ENCODE measurements around the gene HSPH1. TPM values are rescaled to one million over a fixed set of nuclear protein-coding genes. Genes with fewer than 3 reads are reported as not detected.

The HSPH1 gene
- total RNA-seq, 1 donor from 2014 or later = 61.5 TPM

DNA sequence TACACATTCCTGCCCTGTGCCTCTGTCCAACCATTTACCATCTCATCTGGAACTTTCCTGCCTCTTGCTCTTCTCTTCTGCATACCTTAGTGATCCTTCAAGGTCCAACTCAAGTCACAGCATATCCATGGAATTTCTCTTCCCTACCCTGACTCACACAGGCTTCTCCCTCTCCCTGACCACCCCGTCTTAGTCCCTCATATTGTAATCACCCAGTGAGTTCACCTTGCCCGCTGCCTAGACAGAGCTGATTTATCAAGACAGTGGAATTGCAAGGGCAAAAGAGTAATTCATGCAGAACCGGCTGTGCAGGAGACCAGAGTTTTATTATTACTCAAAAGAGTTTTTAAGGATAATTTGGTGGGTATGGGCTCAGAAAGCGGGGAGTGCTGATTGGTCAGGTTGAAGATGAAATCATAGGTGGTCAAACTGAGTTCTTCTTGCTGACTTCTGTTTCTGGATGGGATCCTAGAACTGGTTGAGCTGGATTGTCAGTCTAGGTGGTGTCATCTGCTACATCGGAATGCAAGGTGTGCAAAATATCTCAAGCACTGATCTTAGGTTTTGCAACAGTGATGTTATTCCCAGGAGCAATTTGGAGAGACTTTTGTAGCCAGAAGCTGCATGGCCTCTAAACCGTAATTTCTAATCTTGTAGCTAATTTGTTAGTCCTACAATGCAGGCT, 67.2 kb downstream of the HSPH1 start:
- peak; percentile 55 for ATAC-seq

- peak; percentile 89 for ATAC-seq
Observed at GRCh38 chr13:31093145-31093885, 68.4 kb downstream of the HSPH1 start.

- peak; percentile 48 for ATAC-seq
Observed at GRCh38 chr13:31092646-31093045, 69.1 kb downstream of the HSPH1 start.

- no peak for ATAC-seq
Observed at GRCh38 chr13:31090961-31091624, 70.6 kb downstream of the HSPH1 start.

DNA sequence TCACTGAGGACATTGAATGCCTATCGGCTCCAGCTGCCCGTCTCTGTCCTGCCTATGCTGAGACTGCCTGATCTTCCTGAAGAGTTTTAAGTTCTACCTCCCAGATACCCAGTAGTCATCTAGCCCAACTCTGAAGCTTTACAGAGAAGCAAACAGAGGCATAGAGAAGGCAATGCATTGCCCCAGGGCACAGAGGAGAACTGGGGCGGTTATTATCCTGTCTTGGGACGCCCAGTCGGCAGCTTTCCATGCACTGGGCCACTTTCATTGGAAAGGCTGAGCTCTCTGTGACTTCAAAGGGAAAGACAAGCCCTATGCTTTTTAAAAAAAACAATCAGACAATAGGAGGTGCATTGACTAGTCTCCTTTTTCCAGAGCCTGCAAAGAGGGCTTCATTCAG, 71.6 kb downstream of the HSPH1 start:
- no peak for ATAC-seq

DNA sequence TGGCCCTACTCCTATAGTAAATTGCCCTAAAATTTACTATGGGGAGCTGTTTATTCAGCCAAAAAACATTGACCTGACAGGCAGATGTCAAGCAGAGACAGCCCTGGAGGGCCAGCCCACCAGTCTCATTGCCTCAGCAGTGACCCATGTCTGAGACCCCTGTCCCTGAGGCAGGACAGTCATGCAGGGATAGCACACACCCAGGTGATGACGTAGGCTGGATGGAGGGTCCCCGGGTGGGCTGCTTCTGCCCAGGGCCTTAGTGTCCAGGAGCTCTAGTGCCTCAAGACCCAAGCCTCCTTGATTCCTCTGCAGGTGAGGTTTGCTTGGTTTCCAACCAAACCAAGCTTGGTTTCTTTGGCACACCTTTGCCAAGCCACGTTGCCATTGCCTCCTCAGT, 72.1 kb downstream of the HSPH1 start:
- ATAC-seq = no peak

DNA sequence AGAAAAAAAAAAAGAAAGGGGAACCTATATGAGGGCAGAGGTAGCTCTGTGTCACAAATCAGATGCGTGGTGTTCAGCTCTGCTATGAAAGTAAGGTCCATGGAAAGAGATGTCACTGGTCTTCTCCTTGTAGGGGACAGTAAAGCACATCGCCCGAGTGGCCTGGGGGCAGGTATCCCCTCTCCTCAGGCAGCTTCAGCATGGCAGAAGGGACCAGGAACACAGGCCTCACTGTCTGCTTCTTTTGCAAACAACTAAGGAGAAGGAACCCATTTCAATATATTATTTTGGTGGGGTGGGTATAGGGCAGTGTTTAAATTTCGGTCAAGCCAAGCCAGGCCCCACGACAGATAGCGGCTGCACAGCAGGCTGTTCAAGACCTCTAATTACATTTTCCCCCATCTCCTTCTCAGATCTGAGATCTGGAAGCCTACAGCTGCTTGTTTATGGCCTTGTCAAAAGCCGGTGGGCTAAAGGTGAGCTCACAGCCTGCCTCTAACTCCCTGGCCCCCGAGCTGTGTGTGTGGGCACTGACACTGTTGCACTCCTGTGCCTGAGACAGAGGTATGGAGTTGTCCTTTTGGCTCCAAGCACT, 72.8 kb downstream of the HSPH1 start:
- ATAC-seq = no peak

Other genes with a start within 250 kb of the HSPH1 start
- gene TEX26, start 229.2 kb downstream of the HSPH1 start, total RNA-seq = not detected
- gene B3GLCT, start 38.1 kb upstream of the HSPH1 start, total RNA-seq = 3.6 TPM

Data from esophagus mucosa (tissue), 1 donor.